ENCODE results near the gene KCNC1.

- TF ChIP-seq CTCF (conservative IDR thresholded peaks at IDR 0.05; ENCODE audit: low read depth, low read length), result no peak
- TF ChIP-seq SMC3 (IDR thresholded peaks at IDR 0.05; ENCODE audit: low read depth, low read length), result no peak
- TF ChIP-seq POLR2A (IDR thresholded peaks at IDR 0.05; ENCODE audit: low read depth, low read length), result no peak
- no peak for TF ChIP-seq MXI1 (IDR thresholded peaks at IDR 0.05; ENCODE audit: borderline replicate concordance, low read depth, low read length)
- TF ChIP-seq RAD21 (IDR thresholded peaks at IDR 0.05; ENCODE audit: low read length), result no peak
- no peak for TF ChIP-seq CEBPB (IDR thresholded peaks at IDR 0.05; ENCODE audit: low read depth, low read length)
- no peak for TF ChIP-seq MAZ (IDR thresholded peaks at IDR 0.05; ENCODE audit: borderline replicate concordance, low read depth, low read length)
Observed at GRCh38 chr11:17691976-17692375, 42.6 kb upstream of the KCNC1 start.
